ENCODE results near the gene PLIN4.
A peak's percentile ranks its signal among the peaks of the same experiment; 100 is the strongest.

Gene PLIN4

GRCh38 chr19:4492337-4493103 is 25.8 kb downstream of the PLIN4 start:
- no peak for DNase-seq (ENCODE audit: low read depth)

- no peak for DNase-seq (ENCODE audit: low read depth)
Measured at GRCh38 chr19:4491446-4491845, 26.8 kb downstream of the PLIN4 start.

- DNase-seq (ENCODE audit: low read depth) = no peak
Measured at GRCh38 chr19:4488496-4488895, 29.8 kb downstream of the PLIN4 start.

GRCh38 chr19:4487572-4487971 is 30.7 kb downstream of the PLIN4 start:
- DNase-seq (ENCODE audit: low read depth) = no peak

GRCh38 chr19:4483385-4483784 is 34.9 kb downstream of the PLIN4 start:
- no peak for DNase-seq (ENCODE audit: low read depth)

- no peak for DNase-seq (ENCODE audit: low read depth)
Measured at GRCh38 chr19:4482721-4483364, 35.4 kb downstream of the PLIN4 start.

GRCh38 chr19:4477034-4477801 is 41.1 kb downstream of the PLIN4 start:
- DNase-seq (ENCODE audit: low read depth) = no peak

GRCh38 chr19:4474514-4475022 is 43.7 kb downstream of the PLIN4 start:
- DNase-seq (ENCODE audit: low read depth) = peak; percentile 7

- no peak for DNase-seq (ENCODE audit: low read depth)
Measured at GRCh38 chr19:4473763-4474513, 44.3 kb downstream of the PLIN4 start.

GRCh38 chr19:4473011-4473762 is 45.1 kb downstream of the PLIN4 start:
- DNase-seq (ENCODE audit: low read depth) = no peak

- no peak for DNase-seq (ENCODE audit: low read depth)
Measured at GRCh38 chr19:4472174-4472974, 45.9 kb downstream of the PLIN4 start, which contains the start of gene HDGFL2. Gene HDGFL2, plus strand, starts transcription at chr19:4472297. Its CDS starts 54 bp downstream, at chr19:4472351.

GRCh38 chr19:4471403-4472173 is 46.7 kb downstream of the PLIN4 start:
- peak; percentile 100 for DNase-seq (ENCODE audit: low read depth)

- no peak for DNase-seq (ENCODE audit: low read depth)
Measured at GRCh38 chr19:4467835-4468234, 50.5 kb downstream of the PLIN4 start.

- DNase-seq (ENCODE audit: low read depth) = no peak
Measured at GRCh38 chr19:4464815-4465581, 53.3 kb downstream of the PLIN4 start.

GRCh38 chr19:4457654-4458395 is 60.5 kb downstream of the PLIN4 start, which contains the start of gene UBXN6:
Gene UBXN6, minus strand, starts transcription at chr19:4457794. Its CDS starts 97 bp downstream, at chr19:4457697.
- peak; percentile 86 for DNase-seq (ENCODE audit: low read depth)

- no peak for DNase-seq (ENCODE audit: low read depth)
Measured at GRCh38 chr19:4456843-4457653, 61.2 kb downstream of the PLIN4 start.

GRCh38 chr19:4456476-4456842 is 61.8 kb downstream of the PLIN4 start:
- peak; percentile 31 for DNase-seq (ENCODE audit: low read depth)

Data from GM04503 (cell line).